CD4-positive, alpha-beta T cell treated with Interleukin-15 for 4 hours (primary cell): ENCODE results near the gene MEF2C.

Experiments used
- DNase-seq: peaks from one replicate; pipeline ENCODE4 v3.0.0-alpha.2; 2020; ENCODE audit warnings: low spot score

The MEF2C gene

GRCh38 chr5:88888291-88888690 is 5.3 kb upstream of the MEF2C start:
- DNase-seq, result no peak

GRCh38 chr5:88887342-88887741 is 4.4 kb upstream of the MEF2C start:
- DNase-seq, result no peak

- no peak for DNase-seq
These were observed 3.9 kb upstream of the MEF2C start for GRCh38 chr5:88886746-88887341.

- no peak for DNase-seq
These were observed 3.3 kb upstream of the MEF2C start for GRCh38 chr5:88886252-88886651.

GRCh38 chr5:88885002-88885401 is 2.0 kb upstream of the MEF2C start:
- DNase-seq, result no peak

GRCh38 chr5:88884608-88884877 is 1.6 kb upstream of the MEF2C start:
- DNase-seq, result no peak

- DNase-seq, result no peak
These were observed 1.0 kb upstream of the MEF2C start for GRCh38 chr5:88883836-88884607.

GRCh38 chr5:88882276-88883038 is 527 bp downstream of the MEF2C start:
- no peak for DNase-seq

- DNase-seq, result no peak
These were observed 1.4 kb downstream of the MEF2C start for GRCh38 chr5:88881571-88881971.

- DNase-seq, result no peak
These were observed 2.8 kb downstream of the MEF2C start for GRCh38 chr5:88880201-88880600.

- DNase-seq, result no peak
These were observed 3.3 kb downstream of the MEF2C start for GRCh38 chr5:88879724-88880123.

- DNase-seq, result no peak
These were observed 4.0 kb downstream of the MEF2C start for GRCh38 chr5:88878976-88879375.

- no peak for DNase-seq
These were observed 5.2 kb downstream of the MEF2C start for GRCh38 chr5:88877826-88878225.

- no peak for DNase-seq
These were observed 6.3 kb downstream of the MEF2C start for GRCh38 chr5:88876714-88877113.

- DNase-seq, result no peak
These were observed 7.4 kb downstream of the MEF2C start for GRCh38 chr5:88875341-88876234.

- DNase-seq, result no peak
These were observed 9.5 kb downstream of the MEF2C start for GRCh38 chr5:88873447-88873846.

- no peak for DNase-seq
These were observed 10.0 kb downstream of the MEF2C start for GRCh38 chr5:88872971-88873370.

- no peak for DNase-seq
These were observed 12.7 kb downstream of the MEF2C start for GRCh38 chr5:88870285-88870684.

GRCh38 chr5:88868468-88869068 is 14.4 kb downstream of the MEF2C start:
- DNase-seq, result no peak

GRCh38 chr5:88867638-88868037 is 15.3 kb downstream of the MEF2C start:
- DNase-seq, result no peak

- DNase-seq, result no peak
These were observed 19.5 kb downstream of the MEF2C start for GRCh38 chr5:88863523-88863922.
